ENCODE results near the gene AGXT.

Gene AGXT

GRCh38 chr2:240886678-240887609 is 18.3 kb downstream of the AGXT start:
- DNase-seq (ENCODE audit: low read depth in 1 of 2, low spot score in 1 of 2): no peak
- TF ChIP-seq REST (IDR thresholded peaks at IDR 0.05; ENCODE audit: insufficient replicate concordance, low read depth): no peak
- TF ChIP-seq SPI1 (IDR thresholded peaks at IDR 0.05; ENCODE audit: borderline replicate concordance, low read depth): no peak
- TF ChIP-seq GABPA (IDR thresholded peaks at IDR 0.05; ENCODE audit: low read depth): no peak
- TF ChIP-seq POLR2AphosphoS5 (IDR thresholded peaks at IDR 0.05; ENCODE audit: low read depth): no peak
- Histone ChIP-seq H3K27me3 (ENCODE audit: insufficient read depth, poor library complexity, severe bottlenecking) (no peaks in the 10 kb centered on the region), H3K4me3 (replicated peaks; ENCODE audit: insufficient read depth, low read length) (no peak overlapping the region), H3K27ac (replicated peaks) (no peak overlapping the region; the same call in 1 of the 2 replicates)

DNA sequence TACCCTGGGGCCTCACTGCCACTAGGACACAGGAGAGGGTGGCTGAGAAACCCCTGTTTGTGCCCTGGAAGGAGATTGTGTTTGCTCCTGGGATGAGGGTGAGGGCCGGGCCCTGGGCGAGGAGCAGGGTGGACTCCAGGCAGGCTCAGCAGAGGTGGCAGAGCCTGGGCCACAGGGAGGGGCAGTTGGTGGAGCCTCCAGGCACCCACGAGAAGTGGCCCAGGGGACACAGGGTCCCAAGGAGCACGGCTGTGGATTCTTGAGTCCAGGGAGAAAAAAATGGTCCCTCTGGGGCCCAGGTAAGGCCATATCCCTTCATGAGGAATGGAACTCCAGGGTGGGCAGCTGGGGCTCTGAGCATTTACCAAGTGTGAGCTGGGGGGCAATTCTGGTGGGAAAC is 19.0 kb downstream of the AGXT start:
- Histone ChIP-seq H3K27me3 (ENCODE audit: insufficient read depth, poor library complexity, severe bottlenecking) (no peaks in the 10 kb centered on the region), H3K4me3 (replicated peaks; ENCODE audit: insufficient read depth, low read length) (no peak overlapping the region), H3K27ac (replicated peaks) (no peak overlapping the region)
- DNase-seq (ENCODE audit: low read depth in 1 of 2, low spot score in 1 of 2): no peak
- TF ChIP-seq REST (IDR thresholded peaks at IDR 0.05; ENCODE audit: insufficient replicate concordance, low read depth) (no peak), POLR2AphosphoS5 (IDR thresholded peaks at IDR 0.05; ENCODE audit: low read depth) (no peak), GABPA (IDR thresholded peaks at IDR 0.05; ENCODE audit: low read depth) (no peak), SPI1 (IDR thresholded peaks at IDR 0.05; ENCODE audit: borderline replicate concordance, low read depth) (no peak)
- TF ChIP-seq, protein P1, sequence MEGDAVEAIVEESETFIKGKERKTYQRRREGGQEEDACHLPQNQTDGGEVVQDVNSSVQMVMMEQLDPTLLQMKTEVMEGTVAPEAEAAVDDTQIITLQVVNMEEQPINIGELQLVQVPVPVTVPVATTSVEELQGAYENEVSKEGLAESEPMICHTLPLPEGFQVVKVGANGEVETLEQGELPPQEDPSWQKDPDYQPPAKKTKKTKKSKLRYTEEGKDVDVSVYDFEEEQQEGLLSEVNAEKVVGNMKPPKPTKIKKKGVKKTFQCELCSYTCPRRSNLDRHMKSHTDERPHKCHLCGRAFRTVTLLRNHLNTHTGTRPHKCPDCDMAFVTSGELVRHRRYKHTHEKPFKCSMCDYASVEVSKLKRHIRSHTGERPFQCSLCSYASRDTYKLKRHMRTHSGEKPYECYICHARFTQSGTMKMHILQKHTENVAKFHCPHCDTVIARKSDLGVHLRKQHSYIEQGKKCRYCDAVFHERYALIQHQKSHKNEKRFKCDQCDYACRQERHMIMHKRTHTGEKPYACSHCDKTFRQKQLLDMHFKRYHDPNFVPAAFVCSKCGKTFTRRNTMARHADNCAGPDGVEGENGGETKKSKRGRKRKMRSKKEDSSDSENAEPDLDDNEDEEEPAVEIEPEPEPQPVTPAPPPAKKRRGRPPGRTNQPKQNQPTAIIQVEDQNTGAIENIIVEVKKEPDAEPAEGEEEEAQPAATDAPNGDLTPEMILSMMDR (IDR thresholded peaks at IDR 0.05; ENCODE audit: insufficient read depth, low read length): no peak

GRCh38 chr2:240888130-240888889 is 19.7 kb downstream of the AGXT start:
- H3K27me3 ChIP-seq (ENCODE audit: insufficient read depth, poor library complexity, severe bottlenecking): no peaks in the 10 kb centered on the region
- no peak for DNase-seq (ENCODE audit: low read depth in 1 of 2, low spot score in 1 of 2)
- no peak for TF ChIP-seq SPI1 (IDR thresholded peaks at IDR 0.05; ENCODE audit: borderline replicate concordance, low read depth)
- no peak for TF ChIP-seq GABPA (IDR thresholded peaks at IDR 0.05; ENCODE audit: low read depth)
- TF ChIP-seq POLR2AphosphoS5 (IDR thresholded peaks at IDR 0.05; ENCODE audit: low read depth): no peak
- TF ChIP-seq, protein P1 (IDR thresholded peaks at IDR 0.05; ENCODE audit: insufficient read depth, low read length): no peak
- no peak for TF ChIP-seq REST (IDR thresholded peaks at IDR 0.05; ENCODE audit: insufficient replicate concordance, low read depth)
- no peak overlapping the region for H3K4me3 ChIP-seq (replicated peaks; ENCODE audit: insufficient read depth, low read length)
- no peak overlapping the region for H3K27ac ChIP-seq (replicated peaks)
